Peyer's patch (tissue), 4 donors: ENCODE data around the gene HTR4. TPM values are rescaled to one million over a fixed set of nuclear protein-coding genes. Genes with fewer than 3 reads are reported as not detected.
A peak's percentile ranks its signal among the peaks of the same experiment; 100 is the strongest.

ENCODE experiments used
- DNase-seq, 3 donors: peaks; one replicate each; pipeline ENCODE4 v3.0.0-alpha.2; 2017 to 2019
- H3K27ac ChIP-seq, 4 donors: fragments of 200-600 bp; sonication (generic); one replicate each; pipeline ENCODE4 v1.5.1; 2016 to 2019
- H3K27me3 ChIP-seq, 2 donors: fragments of 200-600 bp; sonication (generic); one replicate each; pipeline ENCODE4 v1.5.1; 2019
- H3K36me3 ChIP-seq, 3 donors: fragments of 200-600 bp; sonication (generic); one replicate each; pipeline ENCODE4 v1.5.1; 2016 to 2019
- H3K4me1 ChIP-seq, 4 donors: fragments of 200-600 bp; sonication (generic); one replicate each; pipeline ENCODE4 v1.5.1; 2016 to 2019
- H3K4me3 ChIP-seq, 4 donors: fragments of 200-600 bp; sonication (generic); 1 replicate in 3 of 4; 2 replicates in 1 of 4; pipeline ENCODE4 v1.5.1; 2016 to 2019; ENCODE audit warnings: mild to moderate bottlenecking in 1 of 4
- H3K9me3 ChIP-seq, 4 donors: fragments of 200-600 bp; sonication (generic); one replicate each; pipeline ENCODE4 v1.5.1; 2016 to 2019; ENCODE audit warnings: mild to moderate bottlenecking in 1 of 4
- CTCF ChIP-seq, 6 experiments: fragments of 450-650 bp in 4 of 6; fragments of 200-600 bp in 2 of 6; sonication (generic) in 1 of 6; IDR thresholded peaks; one replicate each; pipeline ENCODE4 v1.5.1; 2017 to 2019; ENCODE audit warnings: antibody characterized with exemption in 6 of 6, mild to moderate bottlenecking in 3 of 6, moderate library complexity in 1 of 6
- POLR2A ChIP-seq, 2 donors: fragments of 450-650 bp; IDR thresholded peaks; one replicate each; pipeline ENCODE4 v1.5.1; 2017; ENCODE audit warnings: antibody characterized with exemption in 2 of 2, mild to moderate bottlenecking in 2 of 2, moderate library complexity in 2 of 2
- total RNA-seq, 4 donors: library from RNA; depleted of rRNA; stranded (reverse); fragments of >200 nt; gene quantifications; one replicate each; pipeline ENCODE4 v1.1.0, GENCODE V29; 2016

HTR4 gene
- total RNA-seq, 4 donors from 2014 or later, result 21.5 to 46.6 (median 44.1) TPM

DNA sequence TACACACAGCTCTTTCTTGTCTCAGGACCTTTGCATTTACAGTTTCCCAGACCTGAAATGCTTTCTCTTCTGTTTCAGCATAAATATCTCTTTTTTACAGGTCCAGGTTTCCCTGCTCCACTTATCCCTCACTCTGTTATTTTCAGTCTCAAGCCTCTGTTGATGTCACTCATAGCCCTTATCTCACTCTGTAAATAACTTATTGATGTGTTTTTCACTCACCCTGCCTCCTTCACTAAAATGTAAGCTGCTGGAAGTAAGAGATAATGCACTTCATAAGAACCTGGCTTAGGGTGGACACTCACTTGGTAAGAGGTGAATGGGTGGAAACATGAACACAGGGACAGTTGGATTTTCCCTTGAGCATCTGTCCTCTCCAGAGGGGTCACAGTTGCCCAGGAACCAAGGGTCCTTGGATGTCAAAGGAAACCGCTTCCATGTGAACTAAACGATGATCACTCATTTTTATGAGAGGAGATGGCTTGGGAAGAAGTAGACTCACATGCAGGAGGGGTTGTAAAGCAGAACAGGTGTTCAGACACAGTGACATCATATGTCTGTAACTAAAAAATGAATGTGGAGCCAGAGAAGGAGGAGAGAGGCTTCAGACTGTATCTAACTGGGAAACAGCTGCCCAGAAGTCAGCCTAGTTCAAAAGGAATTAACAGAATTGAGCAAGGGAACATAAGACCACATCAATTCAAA, 5.5 kb upstream of the HTR4 start:
- Histone ChIP-seq H3K4me3 (no peak overlapping the region), H3K4me1 (peaks cover 0 to 13% (median 0%) of the 10 kb centered on the region in 4 donors), H3K9me3 (no peaks in the 10 kb centered on the region), H3K27me3 (no peaks in the 10 kb centered on the region), H3K36me3 (no peaks in the 10 kb centered on the region), H3K27ac (peak overlapping the region in 1 of 4 donors; percentile 44)
- TF ChIP-seq POLR2A (IDR thresholded peaks at IDR 0.05), result no peak
- no peak for TF ChIP-seq CTCF (IDR thresholded peaks at IDR 0.05)
- no peak for DNase-seq

- peak in 1 of 3 donors; percentile 49 for DNase-seq
Measured at GRCh38 chr5:148653291-148653835, 964 bp downstream of the HTR4 start.

DNA sequence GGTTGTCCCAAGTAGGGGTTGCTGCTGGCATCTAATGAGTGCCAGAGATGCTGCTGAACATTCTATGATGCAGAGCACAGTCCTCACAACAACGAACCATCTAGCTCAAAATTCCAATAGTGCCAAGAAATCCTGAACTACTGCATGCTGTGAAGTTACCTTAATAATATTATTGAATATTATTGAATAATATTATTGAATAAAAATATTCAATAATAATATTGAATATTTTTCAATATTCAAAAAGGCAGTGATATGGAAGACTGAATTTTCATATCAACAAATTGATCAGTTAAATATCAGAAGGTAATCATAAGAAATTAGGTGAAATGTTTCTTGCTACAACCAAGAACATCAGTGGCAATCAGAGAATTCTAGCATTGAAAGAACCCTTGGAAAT, 2.8 kb downstream of the HTR4 start:
- TF ChIP-seq CTCF (IDR thresholded peaks at IDR 0.05) (no peak), POLR2A (IDR thresholded peaks at IDR 0.05) (no peak)
- Histone ChIP-seq H3K4me1 (peaks cover 0 to 3% (median 0%) of the 10 kb centered on the region in 4 donors), H3K27me3 (no peaks in the 10 kb centered on the region), H3K9me3 (no peaks in the 10 kb centered on the region), H3K27ac (no peak overlapping the region), H3K4me3 (no peak overlapping the region), H3K36me3 (no peaks in the 10 kb centered on the region)
- DNase-seq, result no peak

More at GRCh38 chr5:148653291-148653835, 964 bp downstream of the HTR4 start:
- Histone ChIP-seq H3K4me1 (peaks cover 0 to 3% (median 0%) of the 10 kb centered on the region in 4 donors), H3K27me3 (no peaks in the 10 kb centered on the region), H3K4me3 (peak overlapping the region in 3 of 4 donors; percentile 41 to 79 (median 76)), H3K9me3 (no peaks in the 10 kb centered on the region), H3K27ac (peak overlapping the region in 2 of 4 donors; percentile 55 to 78), H3K36me3 (no peaks in the 10 kb centered on the region)
- TF ChIP-seq CTCF (IDR thresholded peaks at IDR 0.05) (peak in 2 of 6 experiments; percentile 28 to 31), POLR2A (IDR thresholded peaks at IDR 0.05) (no peak)

- Histone ChIP-seq H3K27ac (no peak overlapping the region), H3K4me3 (no peak overlapping the region), H3K27me3 (no peaks in the 10 kb centered on the region), H3K4me1 (peaks cover 0 to 10% (median 0%) of the 10 kb centered on the region in 4 donors), H3K36me3 (no peaks in the 10 kb centered on the region), H3K9me3 (no peaks in the 10 kb centered on the region)
- TF ChIP-seq POLR2A (IDR thresholded peaks at IDR 0.05), result no peak
- TF ChIP-seq CTCF (IDR thresholded peaks at IDR 0.05), result no peak
- no peak for DNase-seq
Measured at GRCh38 chr5:148645527-148645926, 8.8 kb downstream of the HTR4 start.

GRCh38 chr5:148641735-148642134, 12.6 kb downstream of the HTR4 start:
- H3K27me3 ChIP-seq, result no peaks in the 10 kb centered on the region
- TF ChIP-seq POLR2A (IDR thresholded peaks at IDR 0.05) (no peak), CTCF (IDR thresholded peaks at IDR 0.05) (peak in 3 of 6 experiments; percentile 26 to 47 (median 36))
- no peak for DNase-seq
- H3K9me3 ChIP-seq, result no peaks in the 10 kb centered on the region
- H3K27ac ChIP-seq, result peak overlapping the region in 1 of 4 donors; percentile 27
- peaks cover 0 to 15% (median 0%) of the 10 kb centered on the region in 4 donors for H3K4me1 ChIP-seq
- no peak overlapping the region for H3K4me3 ChIP-seq
- H3K36me3 ChIP-seq, result no peaks in the 10 kb centered on the region
